Measurements from ENCODE around the gene HYAL2.
"Not testable (repeated sequence)": the region's sequence is repeated elsewhere in the genome, so short reads cannot be mapped to it uniquely, and the experiment has no call there.

HYAL2 gene

DNA sequence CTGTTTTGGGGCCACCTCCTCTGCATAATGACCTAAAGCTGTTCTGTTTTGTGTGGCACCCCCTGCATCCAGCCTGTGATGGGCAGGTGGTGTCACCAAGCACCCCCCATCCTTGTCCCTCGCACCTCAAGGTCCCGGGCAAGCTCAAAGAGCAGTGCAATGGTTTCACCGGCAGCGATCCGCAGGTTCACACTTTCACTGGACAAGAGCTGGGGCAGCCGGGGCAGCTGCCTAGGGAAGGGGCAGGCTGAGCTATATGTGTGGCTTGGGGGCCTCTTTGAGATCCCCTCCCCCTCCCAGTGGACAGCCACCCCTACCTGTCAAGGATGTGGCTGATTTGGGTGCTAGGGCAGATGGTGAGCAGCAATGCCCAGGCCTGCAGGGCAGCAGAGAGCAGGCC, 33.4 kb downstream of the HYAL2 start:
- TF ChIP-seq, protein P1, sequence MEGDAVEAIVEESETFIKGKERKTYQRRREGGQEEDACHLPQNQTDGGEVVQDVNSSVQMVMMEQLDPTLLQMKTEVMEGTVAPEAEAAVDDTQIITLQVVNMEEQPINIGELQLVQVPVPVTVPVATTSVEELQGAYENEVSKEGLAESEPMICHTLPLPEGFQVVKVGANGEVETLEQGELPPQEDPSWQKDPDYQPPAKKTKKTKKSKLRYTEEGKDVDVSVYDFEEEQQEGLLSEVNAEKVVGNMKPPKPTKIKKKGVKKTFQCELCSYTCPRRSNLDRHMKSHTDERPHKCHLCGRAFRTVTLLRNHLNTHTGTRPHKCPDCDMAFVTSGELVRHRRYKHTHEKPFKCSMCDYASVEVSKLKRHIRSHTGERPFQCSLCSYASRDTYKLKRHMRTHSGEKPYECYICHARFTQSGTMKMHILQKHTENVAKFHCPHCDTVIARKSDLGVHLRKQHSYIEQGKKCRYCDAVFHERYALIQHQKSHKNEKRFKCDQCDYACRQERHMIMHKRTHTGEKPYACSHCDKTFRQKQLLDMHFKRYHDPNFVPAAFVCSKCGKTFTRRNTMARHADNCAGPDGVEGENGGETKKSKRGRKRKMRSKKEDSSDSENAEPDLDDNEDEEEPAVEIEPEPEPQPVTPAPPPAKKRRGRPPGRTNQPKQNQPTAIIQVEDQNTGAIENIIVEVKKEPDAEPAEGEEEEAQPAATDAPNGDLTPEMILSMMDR (conservative IDR thresholded peaks at IDR 0.05), result no peak
- H3K27ac ChIP-seq, result no peak overlapping the region; the same call in 1 of the 2 replicates

DNA sequence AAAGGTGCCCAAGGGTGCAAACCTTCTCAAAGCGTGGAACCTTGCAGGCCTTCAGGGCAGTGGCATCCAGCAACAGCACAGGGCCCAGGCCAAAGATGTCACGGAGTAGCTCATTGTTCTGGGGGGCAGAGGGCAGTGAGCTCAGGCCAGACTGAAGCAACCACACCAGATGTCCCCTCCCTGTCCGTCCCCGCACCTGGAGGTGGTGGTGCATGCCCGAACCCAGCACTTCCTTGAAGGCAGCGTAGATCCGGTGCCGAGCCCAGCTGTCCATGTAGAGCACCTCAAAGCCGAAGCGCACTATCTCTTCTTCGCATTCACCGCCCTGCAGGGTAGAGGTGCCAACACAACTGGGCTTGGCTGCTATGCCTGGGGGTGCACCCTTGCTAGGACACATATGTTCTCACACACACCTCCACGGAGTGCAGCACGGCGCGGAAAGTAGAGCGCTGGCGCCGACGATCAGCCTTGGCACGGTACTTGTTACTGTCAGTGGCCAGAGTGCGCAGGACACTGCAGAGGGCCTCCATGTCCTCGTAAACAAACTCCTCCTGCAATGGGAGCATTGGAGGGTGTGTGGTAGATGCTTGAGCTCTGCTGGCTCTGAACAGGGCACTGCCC, 34.0 kb downstream of the HYAL2 start:
- H3K27ac ChIP-seq, result no peak overlapping the region
- TF ChIP-seq, protein P1 (conservative IDR thresholded peaks at IDR 0.05), result no peak

DNA sequence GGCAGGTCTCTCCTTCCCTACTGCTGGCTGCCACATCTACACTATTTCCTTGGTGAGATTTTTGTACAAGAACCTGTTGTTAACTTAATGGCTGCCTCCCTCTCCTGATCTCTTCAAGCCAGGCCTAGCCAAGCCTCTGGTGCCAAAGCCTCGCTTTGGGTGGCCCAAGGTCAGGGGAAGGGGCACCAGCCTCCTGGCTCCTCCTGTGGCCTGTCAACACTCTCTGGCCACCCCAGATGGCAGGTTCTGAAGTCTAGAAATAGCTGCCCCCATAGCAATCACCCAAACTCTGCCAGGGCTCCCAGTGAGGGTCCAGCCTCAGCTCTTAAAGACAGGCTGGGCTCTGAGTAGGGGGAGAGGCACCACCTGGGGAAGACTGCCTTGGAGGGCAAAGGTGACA, 35.3 kb downstream of the HYAL2 start:
- no peak overlapping the region for H3K27ac ChIP-seq
- TF ChIP-seq, protein P1 (conservative IDR thresholded peaks at IDR 0.05), result no peak

DNA sequence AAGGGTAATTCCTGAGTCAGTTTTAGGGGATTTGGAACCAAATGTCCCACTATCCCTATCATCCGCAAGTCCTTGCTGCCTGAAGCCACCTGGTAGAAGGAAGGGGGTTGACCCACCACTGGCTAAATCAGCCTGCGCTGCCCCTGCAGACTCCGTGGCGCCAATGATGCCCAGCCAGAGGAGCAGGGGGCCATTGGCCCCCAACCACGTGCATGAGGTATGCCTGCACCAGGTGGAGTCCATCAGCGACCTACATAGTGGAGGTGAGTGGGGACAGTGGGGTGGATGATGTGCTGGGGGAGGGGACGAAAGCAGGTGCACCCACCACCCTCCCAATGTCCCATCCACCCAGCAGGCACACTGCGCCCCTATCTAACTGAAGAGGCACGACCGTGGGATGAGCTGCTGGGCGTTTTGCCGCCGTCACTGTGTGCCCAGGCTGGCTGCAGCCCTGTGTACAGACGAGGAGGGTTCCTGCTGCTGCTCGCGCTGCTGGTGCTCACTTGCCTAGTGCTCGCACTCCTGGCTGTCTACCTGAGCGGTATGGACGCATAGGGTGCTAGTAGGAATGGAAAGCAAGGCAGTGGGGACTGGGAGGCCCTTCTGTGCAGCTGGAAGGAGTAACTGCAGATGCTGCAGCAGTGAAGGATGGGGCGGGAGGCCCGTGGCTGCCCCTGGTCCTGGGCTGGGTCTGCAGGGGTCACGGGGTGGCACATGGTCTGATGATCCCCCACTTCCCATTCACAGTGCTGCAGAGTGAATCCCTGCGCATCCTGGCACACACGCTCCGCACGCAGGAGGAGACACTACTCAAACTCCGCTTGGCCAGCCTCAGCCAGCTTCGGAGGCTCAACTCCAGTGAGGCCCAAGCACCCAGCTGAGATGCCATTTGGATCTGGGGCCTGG, 36.0 kb downstream of the HYAL2 start:
- TF ChIP-seq, protein P1 (conservative IDR thresholded peaks at IDR 0.05), result no peak

DNA sequence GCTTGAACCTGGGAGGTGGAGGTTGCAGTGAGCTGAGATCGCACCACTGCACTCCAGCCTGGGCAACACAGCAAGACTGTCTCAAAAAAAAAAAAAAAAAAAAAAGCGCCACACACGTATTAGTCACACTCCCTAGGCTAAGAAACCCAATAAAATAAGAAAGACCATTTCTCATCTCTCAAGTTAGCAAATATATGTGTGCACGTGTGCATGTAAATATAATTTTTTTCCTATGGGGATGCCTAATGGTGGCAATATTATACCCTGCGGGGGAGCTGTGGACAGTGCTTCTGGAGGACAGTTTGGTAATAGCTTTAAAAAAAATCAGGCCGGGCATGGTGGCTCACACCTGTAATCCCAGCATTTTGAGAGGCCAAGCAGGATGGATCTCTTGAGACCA, 38.4 kb downstream of the HYAL2 start:
- H3K27ac ChIP-seq, result not testable (repeated sequence)

More for the DNA sequence above, 36.0 kb downstream of the HYAL2 start:
- no peak overlapping the region for H3K27ac ChIP-seq

DNA sequence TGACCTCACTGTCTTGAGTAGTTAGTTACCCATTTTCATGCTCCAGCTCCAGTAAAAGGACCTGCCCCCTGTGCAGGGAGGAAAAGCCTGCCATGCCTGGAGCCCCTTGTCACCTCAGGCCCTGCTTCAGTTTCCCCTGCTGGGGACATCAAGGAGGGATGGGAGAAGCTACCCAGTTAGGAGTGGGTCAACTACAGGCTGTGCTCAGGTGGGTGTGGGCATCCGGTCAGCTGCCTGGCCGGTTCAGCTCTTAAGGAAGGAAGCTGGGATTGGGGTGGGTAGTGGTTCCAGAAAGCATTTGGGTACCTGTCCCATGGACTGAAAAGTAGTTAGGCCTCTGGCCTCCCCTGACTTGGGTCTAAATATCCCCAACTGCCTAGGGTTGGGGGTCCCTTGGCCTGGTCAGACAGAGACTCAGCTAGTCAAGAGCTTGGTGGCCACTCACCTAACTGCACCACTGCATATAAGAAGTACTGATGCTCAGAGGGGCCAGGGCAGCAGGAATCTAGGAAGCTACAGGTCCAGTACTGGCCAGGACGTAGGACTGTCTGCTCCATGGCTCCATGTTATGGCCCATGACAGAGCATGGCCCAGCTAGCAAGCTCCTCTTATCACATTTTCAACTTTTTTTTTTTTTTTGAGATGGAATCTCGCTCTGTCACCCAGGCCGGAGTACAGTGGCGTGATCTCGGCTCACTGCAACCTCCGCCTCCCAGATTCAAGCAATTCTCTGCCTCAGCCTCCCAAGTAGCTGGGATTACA, 43.1 kb downstream of the HYAL2 start:
- TF ChIP-seq, protein P1 (conservative IDR thresholded peaks at IDR 0.05), result no peak
- H3K27ac ChIP-seq, result no peak overlapping the region

DNA sequence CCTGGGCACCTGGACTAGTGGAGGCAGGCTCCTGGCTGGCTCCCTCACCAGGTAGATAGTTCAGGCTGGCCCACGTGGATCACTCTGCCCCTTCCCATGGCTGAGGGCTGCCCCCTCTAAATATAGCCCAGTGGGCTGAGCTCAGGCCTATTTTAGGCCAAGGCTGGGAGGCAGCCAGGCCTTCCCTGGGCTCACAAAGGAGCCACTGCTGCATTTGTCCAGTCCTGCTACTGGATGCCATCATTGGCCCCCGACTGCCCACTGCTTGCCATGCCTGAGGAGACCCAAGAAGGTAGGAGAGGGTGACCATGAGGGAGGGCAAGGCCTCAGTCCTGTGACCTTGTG, 43.7 kb downstream of the HYAL2 start, which contains the start of gene LSMEM2:
Gene LSMEM2 (plus strand): TSS at position 208 of the 345 bp plus-strand sequence. CDS start 27 bp downstream, at position 235.
- no peak within 1 kb of the TSS for H3K27ac ChIP-seq
- TF ChIP-seq, protein P1 (conservative IDR thresholded peaks at IDR 0.05), result no peak
